Activated CD4-positive, alpha-beta T cell treated with anti-CD3 and anti-CD28 coated beads, Interleukin-2, Interleukin-4, amounts not matched to agents 100 ng/mL and 50 ng/mL, durations not matched to agents 16 hours and 8 hours (primary cell): ENCODE data around the gene HNRNPR.
"Not testable (repeated sequence)": the region's sequence is repeated elsewhere in the genome, so short reads cannot be mapped to it uniquely, and the experiment has no call there.

Source experiments
- DNase-seq: peaks from one replicate; pipeline ENCODE4 v3.0.0-alpha.2; 2020; ENCODE audit warnings: low spot score

The HNRNPR gene

GRCh38 chr1:23322770-23323169, 21.3 kb downstream of the HNRNPR start:
- DNase-seq, result no peak

GRCh38 chr1:23310280-23310679, 33.8 kb downstream of the HNRNPR start:
- DNase-seq, result not testable (repeated sequence)

GRCh38 chr1:23304140-23304620, 39.9 kb downstream of the HNRNPR start:
- no peak for DNase-seq

DNA sequence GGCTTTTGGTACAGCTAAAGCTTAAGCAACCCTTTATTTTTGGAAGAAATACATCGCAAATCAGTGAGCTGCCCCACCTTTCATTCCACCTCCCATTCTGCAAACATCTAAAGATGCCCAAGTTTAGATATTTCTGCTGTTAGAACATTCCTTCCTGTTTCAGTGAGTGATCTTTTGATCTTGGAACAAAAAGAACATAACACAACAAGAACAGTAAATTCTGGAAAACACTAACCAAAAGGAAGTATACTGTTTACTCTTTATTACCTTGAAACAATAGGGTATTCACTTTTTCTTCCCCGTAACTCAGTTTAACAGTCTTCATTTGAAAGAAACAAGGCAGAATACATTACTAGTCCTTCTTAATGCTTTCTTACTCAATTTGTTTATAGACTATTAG, 40.6 kb downstream of the HNRNPR start:
- no peak for DNase-seq

GRCh38 chr1:23296931-23297330, 47.2 kb downstream of the HNRNPR start:
- no peak for DNase-seq

DNA sequence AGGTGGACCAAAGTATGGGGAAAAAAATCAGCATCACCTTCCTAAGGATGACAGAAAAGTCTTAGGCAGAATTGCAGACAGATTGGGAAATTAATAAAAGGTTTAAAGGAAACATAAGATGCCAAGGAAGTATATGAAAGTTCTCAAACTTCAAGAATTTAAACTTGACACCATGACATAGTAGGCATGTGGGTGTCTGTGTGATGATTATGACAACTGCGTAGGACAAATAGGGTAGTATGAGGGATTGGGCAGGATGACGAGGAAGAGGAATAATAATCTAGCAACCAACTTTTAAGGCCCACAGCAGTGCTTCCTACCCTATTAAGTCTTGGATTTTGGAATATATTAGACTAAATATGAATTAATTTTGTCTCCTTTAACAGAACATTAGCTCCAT, 52.4 kb downstream of the HNRNPR start:
- DNase-seq, result no peak

GRCh38 chr1:23290836-23291565, 53.1 kb downstream of the HNRNPR start:
- no peak for DNase-seq

- no peak for DNase-seq
Measured at GRCh38 chr1:23288671-23289070, 55.4 kb downstream of the HNRNPR start.

GRCh38 chr1:23288201-23288600, 55.9 kb downstream of the HNRNPR start:
- no peak for DNase-seq

GRCh38 chr1:23286401-23286800, 57.7 kb downstream of the HNRNPR start:
- DNase-seq, result no peak

DNA sequence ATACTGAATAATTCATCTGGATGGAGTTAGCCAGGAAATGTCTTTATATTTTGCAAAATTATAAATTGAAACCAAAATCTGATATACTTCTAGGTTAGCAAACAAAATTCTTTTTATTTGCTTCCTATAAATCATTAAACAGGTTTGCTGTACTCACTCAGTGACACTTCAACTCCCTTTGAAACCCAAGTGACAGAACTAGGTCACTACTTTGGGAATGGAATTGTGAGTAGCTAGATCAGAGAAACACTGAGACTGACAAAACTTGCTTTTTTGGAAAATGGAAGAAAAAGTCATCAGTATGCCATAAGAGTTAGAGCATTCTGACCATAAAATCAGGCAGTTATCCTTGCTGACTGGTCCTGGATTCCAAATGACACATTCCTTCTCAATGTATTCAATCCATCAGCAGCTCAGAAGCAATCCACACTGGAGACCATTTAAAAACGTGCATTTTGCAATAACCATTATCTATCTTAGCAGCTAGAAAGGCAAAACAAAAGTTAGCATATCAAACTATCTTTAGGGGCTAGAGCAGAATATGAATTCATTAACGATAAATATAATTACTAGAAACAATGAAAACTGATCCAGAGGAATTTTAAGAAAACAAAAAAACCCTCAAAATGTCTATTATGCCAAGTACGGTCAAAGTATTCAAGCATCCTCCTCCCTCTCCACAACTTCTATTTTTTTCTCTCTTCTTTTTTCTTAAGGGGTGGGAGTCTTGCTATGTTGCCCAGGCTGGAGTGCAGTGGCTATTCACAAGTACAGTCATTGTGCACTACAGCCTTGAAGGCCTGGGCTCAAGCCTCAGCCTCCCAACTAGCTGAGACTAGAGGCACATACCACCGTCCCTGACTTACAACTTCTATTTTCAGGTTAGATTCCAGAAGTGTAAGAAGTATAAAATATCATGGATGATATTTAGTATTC, 60.1 kb downstream of the HNRNPR start:
- DNase-seq, result no peak

DNA sequence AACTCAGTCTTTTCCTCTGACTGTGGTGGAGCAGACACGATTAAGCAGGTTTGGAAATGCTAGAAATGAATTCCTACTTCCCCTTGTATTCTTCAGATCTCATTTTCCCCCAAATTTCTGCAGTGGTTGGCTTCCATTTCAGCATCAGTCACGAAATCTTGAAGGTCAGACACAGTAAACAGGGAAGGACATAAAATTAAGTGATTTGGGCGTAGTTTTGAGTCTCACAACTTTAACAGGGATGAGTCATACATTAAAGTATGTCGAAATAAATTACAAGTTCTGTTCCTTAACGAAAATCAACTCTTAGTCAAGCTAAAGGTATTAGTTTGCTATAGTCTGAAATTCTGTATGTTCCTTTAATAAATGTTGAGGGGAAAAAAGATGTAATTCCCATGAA, 61.1 kb downstream of the HNRNPR start:
- DNase-seq, result no peak

DNA sequence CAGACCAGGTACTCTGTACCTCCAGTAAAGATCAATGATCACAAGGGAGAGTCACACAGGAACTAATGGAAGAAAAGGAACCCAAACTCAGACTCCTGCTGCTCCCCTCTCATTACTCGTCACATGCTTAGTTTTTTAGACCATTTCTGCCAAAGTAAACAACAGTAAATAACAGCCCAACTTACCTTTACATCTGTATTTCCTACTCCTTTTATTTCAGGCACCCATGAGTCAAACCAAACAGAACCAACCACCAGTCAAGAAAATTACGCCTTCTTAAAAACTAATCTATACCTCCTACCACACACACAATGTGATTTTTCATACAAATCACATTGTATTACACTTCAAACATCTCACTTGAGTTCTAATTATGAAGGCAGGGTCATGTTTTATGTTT, 65.4 kb downstream of the HNRNPR start:
- no peak for DNase-seq

DNA sequence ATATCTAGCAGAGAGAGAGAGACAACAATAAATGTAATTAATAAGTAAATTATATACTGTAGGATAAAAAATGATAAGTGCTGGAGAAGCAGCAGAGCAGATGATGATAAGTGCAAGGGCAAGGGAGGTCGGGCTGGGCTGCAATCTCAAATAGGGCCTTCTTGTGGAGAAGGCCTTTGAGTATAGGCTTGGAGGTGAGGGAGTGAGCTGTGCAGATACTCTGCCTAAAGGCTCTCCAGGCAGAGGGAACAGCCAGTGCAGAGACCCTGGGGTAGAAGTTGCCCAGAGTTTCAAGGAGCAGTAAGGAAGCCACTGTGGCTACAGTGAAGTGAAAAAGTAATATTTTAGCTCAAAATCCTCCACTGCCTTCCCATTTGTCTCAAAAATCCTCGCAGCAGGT, 67.6 kb downstream of the HNRNPR start:
- DNase-seq, result no peak

GRCh38 chr1:23274134-23274505, 70.0 kb downstream of the HNRNPR start:
- no peak for DNase-seq

GRCh38 chr1:23273450-23274133, 70.5 kb downstream of the HNRNPR start:
- DNase-seq, result no peak

DNA sequence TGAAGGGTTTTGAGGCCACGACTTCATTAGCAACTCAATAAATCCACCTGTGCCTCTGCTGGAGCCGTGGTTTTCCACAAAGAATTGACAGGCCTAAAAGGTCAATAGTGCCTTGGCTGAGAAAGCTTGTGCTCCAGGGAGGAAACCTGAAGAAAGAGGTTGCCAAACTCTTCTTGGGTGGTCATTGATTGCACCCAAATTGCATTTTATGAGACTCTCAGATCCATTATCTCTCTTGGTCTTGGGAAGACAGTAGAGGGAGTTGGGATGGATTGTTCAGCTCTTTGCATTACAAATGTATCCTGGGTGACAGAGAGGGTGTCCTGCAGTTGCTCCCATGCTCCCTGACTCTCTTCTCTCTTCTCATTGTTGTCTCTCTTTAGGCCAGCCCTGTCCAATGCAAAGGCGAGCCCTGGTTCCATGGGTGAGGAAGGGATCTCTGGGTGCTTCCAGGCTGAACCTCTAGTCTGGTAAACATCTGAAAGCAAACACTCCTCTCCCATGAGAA, 80.7 kb downstream of the HNRNPR start:
- DNase-seq, result no peak

DNA sequence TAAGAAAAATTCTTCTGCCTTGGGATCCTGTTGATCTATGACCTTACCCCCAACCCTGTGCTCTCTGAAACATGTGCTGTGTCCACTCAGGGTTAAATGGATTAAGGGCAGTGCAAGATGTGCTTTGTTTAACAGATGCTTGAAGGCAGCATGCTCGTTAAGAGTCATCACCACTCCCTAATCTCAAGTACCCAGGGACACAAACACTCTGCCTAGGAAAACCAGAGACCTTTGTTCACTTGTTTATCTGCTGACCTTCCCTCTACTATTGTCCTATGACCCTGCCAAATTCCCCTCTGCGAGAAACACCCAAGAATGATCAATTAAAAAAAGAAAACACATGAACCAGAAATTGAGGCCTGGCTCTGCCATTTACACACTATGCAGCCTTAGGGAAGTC, 86.0 kb downstream of the HNRNPR start:
- not testable (repeated sequence) for DNase-seq

- not testable (repeated sequence) for DNase-seq
Measured at GRCh38 chr1:23257371-23257770, 86.7 kb downstream of the HNRNPR start.
